ENCODE data around the gene TRPM8. TPM values are rescaled to one million over a fixed set of nuclear protein-coding genes. Genes with fewer than 3 reads are reported as not detected.

TRPM8 gene
- total and polyA plus RNA-seq, 2 experiments from 2014 or later = 0.11 to 0.14 TPM

DNA sequence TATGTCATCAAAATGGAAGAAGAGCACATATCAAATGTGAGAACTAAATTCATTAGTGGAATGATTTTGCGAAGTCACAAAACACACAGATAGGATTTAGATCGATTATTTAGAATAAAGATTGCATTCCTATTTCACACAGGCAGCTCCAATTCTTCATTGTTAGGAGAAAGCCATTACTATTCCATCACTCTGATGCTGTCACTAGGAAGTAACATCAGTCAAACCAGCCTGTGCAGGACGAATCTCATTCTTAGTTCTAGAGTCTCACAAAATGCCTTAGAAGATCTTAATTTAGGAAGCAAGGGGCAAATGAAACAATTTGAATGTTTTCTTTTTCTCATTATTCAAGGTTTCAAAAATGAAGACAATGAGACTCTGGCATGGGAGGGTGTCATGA, 89.3 kb downstream of the TRPM8 start:
- no peak overlapping the region for H3K27ac Mint-ChIP-seq

More for the DNA sequence above, 89.3 kb downstream of the TRPM8 start:
- Histone ChIP-seq H3K27ac (ENCODE audit: low read depth) (no peak overlapping the region), H2AFZ (no peak overlapping the region; the same call in 1 of the 2 replicates), H3K9me2 (ENCODE audit: insufficient read depth) (no peaks in the 10 kb centered on the region), H3F3A (replicated peaks; ENCODE audit: low read depth) (no peaks in the 10 kb centered on the region), H3K4me3 (no peak overlapping the region), H3K27me3 (ENCODE audit: insufficient read depth) (no peaks in the 10 kb centered on the region), H4K20me1 (replicated peaks; ENCODE audit: insufficient read depth) (no peaks in the 10 kb centered on the region), H3K4me1 (ENCODE audit: insufficient read depth) (peaks cover 8% of the 10 kb centered on the region; the same call in 1 of the 2 replicates), H3K79me2 (replicated peaks; ENCODE audit: insufficient read depth) (no peaks in the 10 kb centered on the region), H3K36me3 (ENCODE audit: insufficient read depth) (no peaks in the 10 kb centered on the region), H3K4me2 (no peak overlapping the region)
- ATAC-seq (no peak), DNase-seq (ENCODE audit: low spot score) (no peak)
- Mint-ChIP-seq H3K9me3 (no peaks in the 10 kb centered on the region), H3K36me3 (ENCODE audit: low read depth) (no peaks in the 10 kb centered on the region), H3K4me1 (peaks cover 12% of the 10 kb centered on the region; the same call in 1 of the 3 replicates), H3K4me3 (no peak overlapping the region), H3K27me3 (ENCODE audit: insufficient read depth, low read depth, poor library complexity) (peaks cover 5% of the 10 kb centered on the region)
- no peak for TF ChIP-seq ZNF462 (CRISPR knock-in tag; IDR thresholded peaks at IDR 0.05)
- no peak for TF ChIP-seq NANOG (IDR thresholded peaks at IDR 0.05; ENCODE audit: borderline replicate concordance)
- TF ChIP-seq EZH2phosphoT487 (IDR thresholded peaks at IDR 0.05; ENCODE audit: unreplicated experiment) = no peak
- TF ChIP-seq, protein P1, sequence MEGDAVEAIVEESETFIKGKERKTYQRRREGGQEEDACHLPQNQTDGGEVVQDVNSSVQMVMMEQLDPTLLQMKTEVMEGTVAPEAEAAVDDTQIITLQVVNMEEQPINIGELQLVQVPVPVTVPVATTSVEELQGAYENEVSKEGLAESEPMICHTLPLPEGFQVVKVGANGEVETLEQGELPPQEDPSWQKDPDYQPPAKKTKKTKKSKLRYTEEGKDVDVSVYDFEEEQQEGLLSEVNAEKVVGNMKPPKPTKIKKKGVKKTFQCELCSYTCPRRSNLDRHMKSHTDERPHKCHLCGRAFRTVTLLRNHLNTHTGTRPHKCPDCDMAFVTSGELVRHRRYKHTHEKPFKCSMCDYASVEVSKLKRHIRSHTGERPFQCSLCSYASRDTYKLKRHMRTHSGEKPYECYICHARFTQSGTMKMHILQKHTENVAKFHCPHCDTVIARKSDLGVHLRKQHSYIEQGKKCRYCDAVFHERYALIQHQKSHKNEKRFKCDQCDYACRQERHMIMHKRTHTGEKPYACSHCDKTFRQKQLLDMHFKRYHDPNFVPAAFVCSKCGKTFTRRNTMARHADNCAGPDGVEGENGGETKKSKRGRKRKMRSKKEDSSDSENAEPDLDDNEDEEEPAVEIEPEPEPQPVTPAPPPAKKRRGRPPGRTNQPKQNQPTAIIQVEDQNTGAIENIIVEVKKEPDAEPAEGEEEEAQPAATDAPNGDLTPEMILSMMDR (conservative IDR thresholded peaks at IDR 0.05; ENCODE audit: low read depth in 2 of 2) = no peak
- TF ChIP-seq CREB1 (CRISPR knock-in tag; IDR thresholded peaks at IDR 0.05; ENCODE audit: low read depth) = no peak
- TF ChIP-seq, protein P2, sequence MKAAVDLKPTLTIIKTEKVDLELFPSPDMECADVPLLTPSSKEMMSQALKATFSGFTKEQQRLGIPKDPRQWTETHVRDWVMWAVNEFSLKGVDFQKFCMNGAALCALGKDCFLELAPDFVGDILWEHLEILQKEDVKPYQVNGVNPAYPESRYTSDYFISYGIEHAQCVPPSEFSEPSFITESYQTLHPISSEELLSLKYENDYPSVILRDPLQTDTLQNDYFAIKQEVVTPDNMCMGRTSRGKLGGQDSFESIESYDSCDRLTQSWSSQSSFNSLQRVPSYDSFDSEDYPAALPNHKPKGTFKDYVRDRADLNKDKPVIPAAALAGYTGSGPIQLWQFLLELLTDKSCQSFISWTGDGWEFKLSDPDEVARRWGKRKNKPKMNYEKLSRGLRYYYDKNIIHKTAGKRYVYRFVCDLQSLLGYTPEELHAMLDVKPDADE (IDR thresholded peaks at IDR 0.05) = no peak
- no peak for TF ChIP-seq POLR2AphosphoS5 (IDR thresholded peaks at IDR 0.05; ENCODE audit: low read depth)
- TF ChIP-seq EZH2 (IDR thresholded peaks at IDR 0.05; ENCODE audit: low read depth, unreplicated experiment) = no peak
- TF ChIP-seq STAT1 (IDR thresholded peaks at IDR 0.05; ENCODE audit: unreplicated experiment) = no peak
- TF ChIP-seq JUNB (IDR thresholded peaks at IDR 0.05; ENCODE audit: unreplicated experiment) = no peak

Measured in GM23338 (cell line).